ENCODE results near the gene RXFP2.

Gene RXFP2

DNA sequence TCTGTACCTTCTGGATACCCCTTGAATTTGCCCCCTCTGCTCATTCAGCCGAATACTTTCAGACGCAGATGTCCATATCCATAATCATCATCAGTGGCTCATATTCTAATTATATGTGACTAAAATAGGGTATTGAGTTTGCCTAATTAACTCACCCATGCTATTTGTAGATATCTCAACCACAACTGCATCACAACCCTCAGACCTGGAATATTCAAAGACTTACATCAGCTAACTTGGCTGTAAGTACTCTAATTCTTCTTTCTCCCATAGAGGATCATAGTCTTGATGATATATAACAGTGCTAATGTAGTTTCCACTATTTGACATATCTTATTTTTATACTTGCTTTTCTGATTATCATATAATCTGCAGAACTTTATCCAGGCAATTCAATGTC is 35.8 kb downstream of the RXFP2 start:
- TF ChIP-seq, protein P1, sequence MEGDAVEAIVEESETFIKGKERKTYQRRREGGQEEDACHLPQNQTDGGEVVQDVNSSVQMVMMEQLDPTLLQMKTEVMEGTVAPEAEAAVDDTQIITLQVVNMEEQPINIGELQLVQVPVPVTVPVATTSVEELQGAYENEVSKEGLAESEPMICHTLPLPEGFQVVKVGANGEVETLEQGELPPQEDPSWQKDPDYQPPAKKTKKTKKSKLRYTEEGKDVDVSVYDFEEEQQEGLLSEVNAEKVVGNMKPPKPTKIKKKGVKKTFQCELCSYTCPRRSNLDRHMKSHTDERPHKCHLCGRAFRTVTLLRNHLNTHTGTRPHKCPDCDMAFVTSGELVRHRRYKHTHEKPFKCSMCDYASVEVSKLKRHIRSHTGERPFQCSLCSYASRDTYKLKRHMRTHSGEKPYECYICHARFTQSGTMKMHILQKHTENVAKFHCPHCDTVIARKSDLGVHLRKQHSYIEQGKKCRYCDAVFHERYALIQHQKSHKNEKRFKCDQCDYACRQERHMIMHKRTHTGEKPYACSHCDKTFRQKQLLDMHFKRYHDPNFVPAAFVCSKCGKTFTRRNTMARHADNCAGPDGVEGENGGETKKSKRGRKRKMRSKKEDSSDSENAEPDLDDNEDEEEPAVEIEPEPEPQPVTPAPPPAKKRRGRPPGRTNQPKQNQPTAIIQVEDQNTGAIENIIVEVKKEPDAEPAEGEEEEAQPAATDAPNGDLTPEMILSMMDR (IDR thresholded peaks at IDR 0.05; ENCODE audit: low read depth, low read length): no peak
- H3K27ac ChIP-seq: no peak overlapping the region
- H3K36me3 ChIP-seq: no peaks in the 10 kb centered on the region
- no peak overlapping the region for H3K4me3 ChIP-seq (ENCODE audit: low read depth, low read length)
- DNase-seq: no peak
- no peaks in the 10 kb centered on the region for H3K27me3 ChIP-seq (ENCODE audit: insufficient read depth, low read depth, severe bottlenecking)
- H3K9me3 ChIP-seq (ENCODE audit: severe bottlenecking): no peaks in the 10 kb centered on the region

DNA sequence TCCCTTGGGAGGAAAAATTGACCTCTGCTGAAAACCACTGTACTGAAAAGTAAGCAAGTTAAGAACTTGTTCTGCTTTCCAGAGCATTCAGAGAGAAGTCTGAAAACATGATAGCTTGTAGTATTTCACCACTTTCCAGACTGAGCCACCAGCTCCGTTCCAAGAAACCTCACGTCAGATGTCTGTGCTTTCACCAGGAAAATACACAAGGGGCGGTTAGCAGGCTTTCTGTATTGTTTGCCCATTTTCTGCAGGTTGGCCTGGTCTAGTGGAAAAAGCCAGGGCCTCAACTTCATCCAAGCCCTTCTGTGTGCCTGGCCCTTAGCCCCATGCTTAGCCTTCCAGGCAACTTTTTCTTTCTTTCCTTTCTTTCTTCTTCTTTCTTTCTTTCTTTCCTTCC is 36.4 kb downstream of the RXFP2 start:
- TF ChIP-seq, protein P1 (IDR thresholded peaks at IDR 0.05; ENCODE audit: low read depth, low read length): no peak
- DNase-seq: no peak

DNA sequence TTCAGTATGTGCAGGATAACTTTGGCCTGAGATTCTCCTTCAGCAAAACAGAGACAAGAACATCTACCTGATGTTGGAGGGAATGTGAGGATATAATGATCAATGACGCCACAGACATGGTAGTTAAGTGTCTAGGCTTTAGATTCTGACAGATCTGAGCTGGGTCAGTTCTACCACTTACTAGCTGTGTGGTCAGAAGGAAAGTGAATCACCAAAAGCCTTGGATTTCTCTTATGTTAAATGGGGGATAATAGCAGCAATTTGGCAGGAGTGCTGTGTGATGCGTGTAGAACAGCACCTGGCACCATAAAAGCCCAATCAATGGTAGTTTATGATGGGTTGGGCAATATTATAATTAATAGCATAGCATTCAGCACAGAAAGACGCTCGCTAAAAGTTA is 41.7 kb downstream of the RXFP2 start:
- H3K27ac ChIP-seq: no peak overlapping the region
- no peak overlapping the region for H3K4me3 ChIP-seq (ENCODE audit: low read depth, low read length)
- TF ChIP-seq, protein P1 (IDR thresholded peaks at IDR 0.05; ENCODE audit: low read depth, low read length): no peak
- H3K36me3 ChIP-seq: no peaks in the 10 kb centered on the region
- no peaks in the 10 kb centered on the region for H3K9me3 ChIP-seq (ENCODE audit: severe bottlenecking)
- DNase-seq: no peak
- H3K27me3 ChIP-seq (ENCODE audit: insufficient read depth, low read depth, severe bottlenecking): no peaks in the 10 kb centered on the region

More for the DNA sequence above, 36.4 kb downstream of the RXFP2 start:
- no peaks in the 10 kb centered on the region for H3K27me3 ChIP-seq (ENCODE audit: insufficient read depth, low read depth, severe bottlenecking)
- no peaks in the 10 kb centered on the region for H3K9me3 ChIP-seq (ENCODE audit: severe bottlenecking)
- H3K36me3 ChIP-seq: no peaks in the 10 kb centered on the region
- H3K27ac ChIP-seq: no peak overlapping the region
- H3K4me3 ChIP-seq (ENCODE audit: low read depth, low read length): no peak overlapping the region

DNA sequence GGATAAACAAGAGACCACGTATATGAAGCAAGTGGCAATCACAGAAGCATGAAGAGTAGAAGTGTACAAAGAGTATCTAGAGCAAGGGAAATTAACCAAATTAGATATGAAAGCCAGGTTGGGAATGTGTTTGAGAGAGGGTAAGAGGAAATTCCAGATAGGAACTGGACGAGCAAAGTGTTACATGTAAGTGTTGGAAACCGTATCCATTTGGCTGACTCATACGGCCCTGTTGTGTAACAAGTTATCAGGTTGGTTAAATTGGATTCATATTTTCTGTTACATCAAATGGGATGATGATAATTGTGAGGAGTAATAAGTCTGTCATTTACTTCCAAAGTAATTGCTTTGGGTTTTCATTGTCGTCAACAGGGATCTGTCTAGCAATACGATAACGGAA is 46.7 kb downstream of the RXFP2 start:
- H3K4me3 ChIP-seq (ENCODE audit: low read depth, low read length): no peak overlapping the region
- H3K27me3 ChIP-seq (ENCODE audit: insufficient read depth, low read depth, severe bottlenecking): no peaks in the 10 kb centered on the region
- H3K9me3 ChIP-seq (ENCODE audit: severe bottlenecking): no peaks in the 10 kb centered on the region
- H3K36me3 ChIP-seq: no peaks in the 10 kb centered on the region
- no peak for DNase-seq
- TF ChIP-seq, protein P1 (IDR thresholded peaks at IDR 0.05; ENCODE audit: low read depth, low read length): no peak
- H3K27ac ChIP-seq: no peak overlapping the region

DNA sequence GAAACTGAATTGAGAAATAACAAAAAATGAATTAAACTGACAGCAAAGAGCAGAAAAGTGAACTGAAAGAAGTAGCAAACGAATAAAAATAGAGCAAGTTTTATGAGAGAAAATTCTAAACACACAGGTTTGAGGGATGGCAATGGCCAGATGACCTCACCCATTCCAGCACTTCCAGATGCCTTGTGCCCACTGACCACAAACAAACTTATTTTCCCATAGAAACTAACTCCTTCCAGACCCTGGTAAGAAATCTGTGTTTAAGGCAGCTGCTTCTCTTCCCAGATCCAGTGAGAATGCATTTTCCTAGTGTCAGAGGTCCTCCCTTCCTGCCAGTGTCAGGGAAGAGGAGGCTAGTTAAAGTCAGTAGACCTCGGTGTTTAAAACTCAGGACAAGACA is 51.7 kb downstream of the RXFP2 start:
- Histone ChIP-seq H3K4me3 (ENCODE audit: low read depth, low read length) (no peak overlapping the region), H3K36me3 (no peaks in the 10 kb centered on the region), H3K27me3 (ENCODE audit: insufficient read depth, low read depth, severe bottlenecking) (no peaks in the 10 kb centered on the region), H3K9me3 (ENCODE audit: severe bottlenecking) (no peaks in the 10 kb centered on the region), H3K27ac (no peak overlapping the region)
- TF ChIP-seq, protein P1 (IDR thresholded peaks at IDR 0.05; ENCODE audit: low read depth, low read length): no peak
- DNase-seq: no peak

DNA sequence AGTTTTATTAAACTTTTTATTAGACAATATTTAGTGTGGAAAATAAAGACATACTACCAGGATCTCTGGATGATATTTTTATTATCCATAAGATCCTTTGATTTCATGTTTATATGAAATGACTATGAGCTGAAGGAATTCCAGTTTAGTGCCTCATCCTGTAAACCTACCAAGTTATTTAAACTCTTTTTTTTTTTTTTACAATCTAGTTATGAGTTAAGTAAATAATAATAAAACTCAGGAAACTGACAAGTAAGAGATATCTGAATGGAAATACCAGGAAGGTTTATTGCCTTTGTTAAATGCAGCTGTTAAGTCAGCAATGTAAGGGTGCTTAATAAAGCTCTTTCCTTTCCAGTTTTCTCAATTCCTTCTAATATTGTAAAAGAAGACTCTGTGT is 53.9 kb downstream of the RXFP2 start:
- no peaks in the 10 kb centered on the region for H3K9me3 ChIP-seq (ENCODE audit: severe bottlenecking)
- no peak overlapping the region for H3K4me3 ChIP-seq (ENCODE audit: low read depth, low read length)
- TF ChIP-seq, protein P1 (IDR thresholded peaks at IDR 0.05; ENCODE audit: low read depth, low read length): no peak
- no peaks in the 10 kb centered on the region for H3K36me3 ChIP-seq
- no peaks in the 10 kb centered on the region for H3K27me3 ChIP-seq (ENCODE audit: insufficient read depth, low read depth, severe bottlenecking)
- no peak for DNase-seq
- no peak overlapping the region for H3K27ac ChIP-seq

All from WERI-Rb-1 (cell line).